ENCODE data around the gene LSM10.

GRCh38 chr1:36397378-36398230, at the start of gene LSM10:
- TF ChIP-seq CTCF (IDR thresholded peaks at IDR 0.05) (peak in 1 of 4 experiments; percentile 19), POLR2A (IDR thresholded peaks at IDR 0.05) (peak; percentile 92 to 94)
